ENCODE measurements around the gene ING2. TPM values are rescaled to one million over a fixed set of nuclear protein-coding genes. Genes with fewer than 3 reads are reported as not detected.

The ING2 gene
- total RNA-seq, 1 donor from 2014 or later: 11.6 TPM

DNA sequence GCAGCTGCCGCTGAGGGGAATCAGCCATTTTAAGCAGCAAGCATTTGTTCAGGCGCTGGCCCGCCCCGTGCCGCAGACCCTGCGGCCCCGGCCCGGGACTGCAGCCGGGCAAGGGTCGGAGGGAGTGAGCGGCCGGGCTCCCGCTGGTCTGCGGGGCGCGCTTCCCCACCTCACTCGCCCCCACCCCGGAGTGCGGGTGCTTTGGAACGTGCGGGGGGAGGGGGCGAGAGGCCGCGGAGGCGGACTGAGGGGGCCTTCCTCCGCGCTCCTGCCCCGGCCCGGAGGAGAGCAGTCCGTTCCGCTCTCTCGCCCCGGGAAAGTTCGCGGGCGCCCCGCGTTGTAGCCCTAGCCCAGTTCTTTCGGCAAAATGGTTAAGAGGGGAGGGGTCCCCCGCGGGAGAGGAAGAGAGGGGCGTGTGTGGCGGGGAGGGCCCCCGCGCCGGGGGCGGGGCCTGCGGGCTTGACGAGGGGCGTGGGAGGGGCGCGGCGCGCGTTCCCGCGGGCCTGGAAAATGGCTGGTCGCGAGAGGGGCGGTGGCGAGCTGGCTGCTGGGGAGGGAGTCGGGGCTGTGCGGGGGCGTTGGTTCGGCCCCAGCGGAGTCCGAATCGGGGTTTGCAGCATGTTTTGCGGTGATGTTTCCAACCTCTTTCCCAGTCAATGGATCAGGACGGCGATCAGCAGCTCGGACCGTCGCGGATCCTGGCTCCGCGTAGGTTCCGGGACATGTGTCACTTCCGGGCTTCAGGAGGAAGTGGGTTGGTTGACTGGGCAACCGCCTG lies 942 bp downstream of the ING2 start:
- Mint-ChIP-seq H3K27ac (peak overlapping the region; percentile 97), H3K36me3 (ENCODE audit: low read depth) (peaks cover 11% of the 10 kb centered on the region), H3K9me3 (no peaks in the 10 kb centered on the region), H3K27me3 (ENCODE audit: insufficient read depth) (no peaks in the 10 kb centered on the region), H3K4me1 (ENCODE audit: low read depth) (peaks cover 23% of the 10 kb centered on the region), H3K4me3 (peak overlapping the region; percentile 94)
- intact Hi-C loops (cut with micrococcal nuclease): loop anchor here (1.0 to 10.0 kb wide), 10 partner anchors 33 to 1969 kb away; partner anchors contain the start of genes ACSL1, CASP3, CCDC110 and CENPU
- DNase-seq (ENCODE audit: low spot score): peak; percentile 84

GRCh38 chr4:183506389-183506735 lies 1.5 kb downstream of the ING2 start:
- DNase-seq (ENCODE audit: low spot score): no peak
- Mint-ChIP-seq H3K9me3 (no peaks in the 10 kb centered on the region), H3K4me1 (ENCODE audit: low read depth) (peaks cover 23% of the 10 kb centered on the region), H3K27me3 (ENCODE audit: insufficient read depth) (no peaks in the 10 kb centered on the region), H3K4me3 (peak overlapping the region; percentile 94), H3K36me3 (ENCODE audit: low read depth) (peaks cover 13% of the 10 kb centered on the region), H3K27ac (peak overlapping the region; percentile 97)
- intact Hi-C loops (cut with micrococcal nuclease): loop anchor here (1.0 to 10.0 kb wide), 7 partner anchors 34 to 1968 kb away; partner anchors contain the start of genes ACSL1, CCDC110 and CFAP97

- H3K27me3 Mint-ChIP-seq (ENCODE audit: insufficient read depth): no peaks in the 10 kb centered on the region
- H3K27ac Mint-ChIP-seq: no peak overlapping the region
- H3K9me3 Mint-ChIP-seq: no peaks in the 10 kb centered on the region
- intact Hi-C loops (cut with micrococcal nuclease): loop anchor here (2.0 to 10.0 kb wide), 6 partner anchors 129 to 1967 kb away; partner anchors contain the start of genes ACSL1, CCDC110 and CFAP97
- no peak for DNase-seq (ENCODE audit: low spot score)
- no peak overlapping the region for H3K4me3 Mint-ChIP-seq
- H3K4me1 Mint-ChIP-seq (ENCODE audit: low read depth): peaks cover 12% of the 10 kb centered on the region
- H3K36me3 Mint-ChIP-seq (ENCODE audit: low read depth): peaks cover 23% of the 10 kb centered on the region
Observed at GRCh38 chr4:183507925-183508696, 3.3 kb downstream of the ING2 start.

GRCh38 chr4:183508697-183509335 lies 4.0 kb downstream of the ING2 start:
- Mint-ChIP-seq H3K27ac (no peak overlapping the region), H3K9me3 (no peaks in the 10 kb centered on the region), H3K36me3 (ENCODE audit: low read depth) (peaks cover 24% of the 10 kb centered on the region), H3K4me1 (ENCODE audit: low read depth) (peaks cover 6% of the 10 kb centered on the region), H3K4me3 (no peak overlapping the region), H3K27me3 (ENCODE audit: insufficient read depth) (no peaks in the 10 kb centered on the region)
- intact Hi-C loops (cut with micrococcal nuclease): loop anchor here (5.0 to 10.0 kb wide), 5 partner anchors 128 to 1966 kb away; partner anchors contain the start of genes ACSL1 and CCDC110
- DNase-seq (ENCODE audit: low spot score): no peak

DNA sequence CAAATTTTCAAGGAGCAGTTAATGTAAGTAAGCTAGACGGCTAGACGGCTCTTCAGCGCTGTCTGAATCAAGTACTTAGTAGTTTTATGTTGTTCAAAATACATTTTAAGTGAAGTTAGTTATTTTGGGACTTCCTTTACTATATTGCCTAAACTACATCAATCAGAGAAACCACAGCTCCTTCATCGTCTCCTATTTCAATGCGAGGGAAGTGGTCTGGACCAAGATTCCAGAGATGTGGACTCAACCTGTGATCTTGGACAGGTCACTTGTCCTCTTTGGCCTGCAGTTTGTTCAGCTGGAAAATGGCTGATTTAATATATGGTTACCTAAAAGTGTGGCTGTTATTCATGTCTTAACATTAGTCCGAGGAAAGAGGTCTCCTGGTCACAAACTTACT lies 10.6 kb downstream of the ING2 start:
- no peak overlapping the region for H3K4me3 Mint-ChIP-seq
- peaks cover under 1% of the 10 kb centered on the region for H3K27me3 Mint-ChIP-seq (ENCODE audit: insufficient read depth)
- H3K4me1 Mint-ChIP-seq (ENCODE audit: low read depth): no peaks in the 10 kb centered on the region
- DNase-seq (ENCODE audit: low spot score): no peak
- H3K9me3 Mint-ChIP-seq: no peaks in the 10 kb centered on the region
- H3K36me3 Mint-ChIP-seq (ENCODE audit: low read depth): peaks cover 20% of the 10 kb centered on the region
- no peak overlapping the region for H3K27ac Mint-ChIP-seq
- intact Hi-C loops (cut with micrococcal nuclease): no loop called here

GRCh38 chr4:183517194-183517593 lies 12.3 kb downstream of the ING2 start:
- no peak for DNase-seq (ENCODE audit: low spot score)

DNA sequence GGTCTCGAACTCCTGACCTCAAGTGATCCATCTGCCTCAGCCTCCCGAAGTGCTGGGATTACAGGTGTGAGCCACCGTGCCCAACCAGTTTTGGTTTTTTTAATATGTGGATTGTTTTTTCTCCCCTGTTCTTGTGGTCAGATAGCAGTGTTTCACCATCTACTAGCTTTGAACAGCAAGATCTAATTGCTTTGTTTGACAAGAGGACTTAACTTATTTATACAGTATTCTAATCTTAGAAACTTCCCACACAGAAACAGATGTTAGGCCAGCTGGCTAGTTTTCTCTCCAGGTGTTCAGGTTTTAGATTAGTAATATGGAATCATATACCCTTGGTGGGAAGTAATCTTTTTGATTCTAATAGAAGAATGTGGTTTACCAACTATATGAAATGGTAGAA lies 12.9 kb downstream of the ING2 start:
- no peaks in the 10 kb centered on the region for H3K4me1 Mint-ChIP-seq (ENCODE audit: low read depth)
- H3K4me3 Mint-ChIP-seq: no peak overlapping the region
- intact Hi-C loops (cut with micrococcal nuclease): loop anchor here (1.0 kb wide), 1 partner anchor 32 kb away; no protein-coding TSS in a partner anchor
- no peaks in the 10 kb centered on the region for H3K9me3 Mint-ChIP-seq
- peaks cover 7% of the 10 kb centered on the region for H3K27me3 Mint-ChIP-seq (ENCODE audit: insufficient read depth)
- H3K36me3 Mint-ChIP-seq (ENCODE audit: low read depth): peaks cover 3% of the 10 kb centered on the region
- H3K27ac Mint-ChIP-seq: no peak overlapping the region
- no peak for DNase-seq (ENCODE audit: low spot score)

More at GRCh38 chr4:183517194-183517593, 12.3 kb downstream of the ING2 start:
- H3K27ac Mint-ChIP-seq: no peak overlapping the region
- intact Hi-C loops (cut with micrococcal nuclease): no loop called here
- H3K9me3 Mint-ChIP-seq: no peaks in the 10 kb centered on the region
- H3K4me3 Mint-ChIP-seq: no peak overlapping the region
- H3K36me3 Mint-ChIP-seq (ENCODE audit: low read depth): peaks cover 9% of the 10 kb centered on the region
- peaks cover 7% of the 10 kb centered on the region for H3K27me3 Mint-ChIP-seq (ENCODE audit: insufficient read depth)
- no peaks in the 10 kb centered on the region for H3K4me1 Mint-ChIP-seq (ENCODE audit: low read depth)

- Mint-ChIP-seq H3K4me3 (no peak overlapping the region), H3K36me3 (ENCODE audit: low read depth) (no peaks in the 10 kb centered on the region)
- intact Hi-C loops (cut with micrococcal nuclease): no loop called here
Observed at GRCh38 chr4:183522821-183523220, 18.0 kb downstream of the ING2 start.

GRCh38 chr4:183527326-183527725 lies 22.5 kb downstream of the ING2 start:
- no peaks in the 10 kb centered on the region for H3K36me3 Mint-ChIP-seq (ENCODE audit: low read depth)
- no peak for DNase-seq (ENCODE audit: low spot score)
- no peaks in the 10 kb centered on the region for H3K4me1 Mint-ChIP-seq (ENCODE audit: low read depth)
- no peak overlapping the region for H3K27ac Mint-ChIP-seq
- no peak overlapping the region for H3K4me3 Mint-ChIP-seq
- peaks cover 30% of the 10 kb centered on the region for H3K27me3 Mint-ChIP-seq (ENCODE audit: insufficient read depth)
- no peaks in the 10 kb centered on the region for H3K9me3 Mint-ChIP-seq
- intact Hi-C loops (cut with micrococcal nuclease): no loop called here

More at GRCh38 chr4:183522821-183523220, 18.0 kb downstream of the ING2 start:
- peaks cover 24% of the 10 kb centered on the region for H3K27me3 Mint-ChIP-seq (ENCODE audit: insufficient read depth)
- no peak overlapping the region for H3K27ac Mint-ChIP-seq
- H3K9me3 Mint-ChIP-seq: no peaks in the 10 kb centered on the region
- no peak for DNase-seq (ENCODE audit: low spot score)
- H3K4me1 Mint-ChIP-seq (ENCODE audit: low read depth): no peaks in the 10 kb centered on the region

GRCh38 chr4:183532821-183533220 lies 28.0 kb downstream of the ING2 start:
- intact Hi-C loops (cut with micrococcal nuclease): no loop called here
- no peaks in the 10 kb centered on the region for H3K36me3 Mint-ChIP-seq (ENCODE audit: low read depth)
- DNase-seq (ENCODE audit: low spot score): no peak
- H3K4me1 Mint-ChIP-seq (ENCODE audit: low read depth): no peaks in the 10 kb centered on the region
- peaks cover 19% of the 10 kb centered on the region for H3K27me3 Mint-ChIP-seq (ENCODE audit: insufficient read depth)
- H3K9me3 Mint-ChIP-seq: no peaks in the 10 kb centered on the region
- no peak overlapping the region for H3K4me3 Mint-ChIP-seq
- H3K27ac Mint-ChIP-seq: no peak overlapping the region

DNA sequence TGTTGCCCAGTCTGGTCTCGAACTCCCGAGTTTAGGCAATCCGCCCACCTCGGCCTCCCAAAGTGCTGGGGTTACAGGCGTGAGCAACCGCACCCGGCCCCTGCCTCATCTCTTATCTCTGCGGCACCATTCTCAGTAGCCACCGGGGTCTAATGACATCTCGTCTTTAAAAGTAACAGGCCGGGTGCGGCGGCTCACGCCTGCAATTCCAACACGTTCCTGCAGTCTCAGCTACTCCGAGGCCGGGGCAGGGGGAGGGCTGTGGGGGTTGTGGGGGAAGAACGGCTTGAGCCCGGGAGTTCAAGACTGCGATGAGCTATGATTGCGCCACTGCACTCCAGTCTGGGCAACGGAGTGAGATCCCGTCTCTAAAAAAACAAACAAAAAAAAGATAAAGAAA lies 28.8 kb downstream of the ING2 start:
- no peak overlapping the region for H3K4me3 Mint-ChIP-seq
- no peak overlapping the region for H3K27ac Mint-ChIP-seq
- intact Hi-C loops (cut with micrococcal nuclease): no loop called here
- DNase-seq (ENCODE audit: low spot score): no peak
- H3K27me3 Mint-ChIP-seq (ENCODE audit: insufficient read depth): peaks cover 16% of the 10 kb centered on the region
- no peaks in the 10 kb centered on the region for H3K9me3 Mint-ChIP-seq
- H3K4me1 Mint-ChIP-seq (ENCODE audit: low read depth): no peaks in the 10 kb centered on the region
- no peaks in the 10 kb centered on the region for H3K36me3 Mint-ChIP-seq (ENCODE audit: low read depth)

DNA sequence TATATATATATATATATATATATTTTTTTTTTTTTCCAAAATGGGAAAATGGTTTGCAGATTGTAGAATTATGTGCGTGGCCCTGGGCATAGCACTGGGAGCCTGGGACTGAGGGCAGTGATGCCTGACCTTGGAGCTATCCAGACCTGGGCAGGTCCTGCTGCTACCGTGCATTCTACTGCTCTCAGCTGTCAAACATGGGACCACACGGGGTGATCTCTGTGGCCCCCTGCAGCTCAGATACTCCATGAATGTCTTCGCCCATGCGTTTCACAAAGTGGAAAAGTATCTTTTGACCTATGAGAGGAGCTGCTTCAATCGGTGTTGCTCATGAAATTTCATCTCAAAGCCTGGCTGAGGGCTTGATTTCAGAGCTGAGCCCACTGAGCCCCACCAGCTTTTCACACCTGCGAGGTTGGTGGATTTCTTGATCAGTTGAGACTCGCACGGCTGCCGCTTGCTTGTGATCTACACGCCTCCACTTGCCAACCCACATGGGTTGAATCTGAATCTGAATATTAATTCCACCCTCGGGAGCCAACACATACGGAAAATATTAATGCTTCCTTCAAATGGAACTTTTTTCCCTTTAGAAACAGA lies 35.7 kb downstream of the ING2 start:
- Mint-ChIP-seq H3K4me3 (no peak overlapping the region), H3K4me1 (ENCODE audit: low read depth) (no peaks in the 10 kb centered on the region), H3K9me3 (peaks cover 7% of the 10 kb centered on the region), H3K27ac (no peak overlapping the region), H3K27me3 (ENCODE audit: insufficient read depth) (peaks cover 5% of the 10 kb centered on the region), H3K36me3 (ENCODE audit: low read depth) (no peaks in the 10 kb centered on the region)
- intact Hi-C loops (cut with micrococcal nuclease): no loop called here
- DNase-seq (ENCODE audit: low spot score): no peak

All from activated T-helper 1 cell treated with anti-CD3 and anti-CD28 coated beads, Interleukin-12 subunit alpha, Interleukin-12 subunit beta, Interleukin-2, Interleukin-4 antibody, amounts not matched to agents 30 ng/mL and 10 ng/mL and 1 ng/mL, durations not matched to agents 14 hours and 24 hours and 36 hours (primary cell).